Measurements from ENCODE around the gene VAC14.

VAC14 gene

DNA sequence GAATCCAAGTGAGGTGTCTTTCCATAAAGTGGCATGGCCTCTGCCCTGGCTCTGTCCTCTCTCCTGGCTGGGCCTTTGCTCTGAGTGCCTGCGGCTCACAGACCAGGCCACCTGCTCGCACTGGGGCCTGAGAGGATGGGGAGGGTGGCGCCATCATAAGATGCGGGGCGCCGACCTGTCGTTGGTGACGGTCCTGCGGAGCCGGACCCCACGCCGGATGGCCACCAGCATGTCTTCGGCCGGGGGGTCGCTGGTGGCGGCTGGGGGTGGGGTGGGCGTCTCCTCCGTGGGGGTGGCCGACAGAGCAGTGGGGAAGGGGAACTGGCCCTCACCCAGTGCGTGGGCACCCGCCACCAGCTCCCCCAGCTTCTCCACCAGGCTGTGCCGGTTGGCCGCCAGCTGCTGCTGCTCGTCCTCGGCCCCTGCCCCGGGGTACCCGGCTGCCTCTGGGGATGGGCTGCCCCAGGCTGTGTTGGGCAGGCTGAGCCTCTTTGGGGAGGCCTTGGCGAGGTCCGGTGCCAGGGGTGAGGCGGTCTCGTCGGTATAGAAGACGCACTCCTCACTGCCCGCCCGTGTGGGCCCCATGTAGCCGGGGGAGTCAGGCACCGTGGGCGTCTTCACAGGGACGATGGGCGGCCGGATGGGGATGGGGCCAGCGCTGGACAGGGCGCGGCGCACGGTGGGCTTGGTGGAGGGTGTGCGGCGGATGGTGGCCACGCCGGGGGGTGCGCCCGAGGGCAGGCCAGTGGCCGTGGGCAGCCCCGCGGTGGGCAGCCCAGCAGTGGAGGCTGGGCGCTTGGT is 137.2 kb downstream of the VAC14 start:
- no peak for DNase-seq (ENCODE audit: low read depth in 2 of 2)

DNA sequence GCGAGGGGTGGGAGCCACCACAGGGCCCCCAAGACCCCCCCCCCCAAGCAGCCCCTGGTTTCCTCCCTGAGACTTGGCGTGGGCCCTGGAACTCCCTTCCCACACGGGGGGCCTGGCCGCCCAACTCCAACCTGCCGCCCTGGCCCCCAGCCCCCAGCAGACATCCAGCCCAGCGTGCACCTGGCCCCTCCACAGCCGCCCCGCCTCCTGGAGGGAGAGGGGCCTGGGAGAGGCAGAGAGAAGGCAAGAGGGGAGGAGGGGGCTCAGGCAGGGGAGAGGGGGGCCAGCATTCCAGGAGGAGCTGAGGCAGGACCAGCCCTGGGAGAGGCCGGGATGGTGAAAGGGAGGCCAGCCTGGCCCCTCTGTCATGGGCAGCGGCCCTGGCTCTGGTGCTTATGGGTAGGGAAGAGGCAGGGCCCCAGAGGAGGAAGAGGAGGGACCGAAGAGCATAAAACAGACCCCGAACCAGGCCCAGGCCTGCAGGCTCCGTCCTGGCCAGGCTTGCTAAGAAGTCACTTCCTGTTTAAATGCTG is 137.9 kb downstream of the VAC14 start:
- DNase-seq (ENCODE audit: low read depth in 2 of 2) = no peak

- DNase-seq (ENCODE audit: low read depth in 2 of 2) = no peak
Measured at GRCh38 chr16:70661918-70662641, 138.9 kb downstream of the VAC14 start.

DNA sequence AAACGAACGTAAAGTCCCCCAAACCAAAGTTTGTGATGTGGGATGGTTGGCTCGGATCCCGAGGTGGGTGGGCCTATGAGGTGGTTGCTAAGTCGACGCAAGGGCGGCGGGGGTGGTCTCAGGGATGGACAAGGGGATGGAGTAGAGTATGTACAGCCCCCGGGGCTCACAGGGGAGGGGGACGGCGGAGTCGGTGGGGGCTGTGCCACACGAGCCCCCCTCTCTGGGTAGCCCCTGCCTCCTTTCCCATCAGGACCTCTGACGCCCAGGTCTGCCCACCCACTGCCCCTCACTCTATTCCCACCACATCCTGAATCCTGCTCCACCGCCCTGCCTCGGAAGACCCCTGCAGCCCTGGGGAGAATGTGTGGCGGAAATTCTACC is 139.4 kb downstream of the VAC14 start:
- DNase-seq (ENCODE audit: low read depth in 2 of 2) = no peak

DNA sequence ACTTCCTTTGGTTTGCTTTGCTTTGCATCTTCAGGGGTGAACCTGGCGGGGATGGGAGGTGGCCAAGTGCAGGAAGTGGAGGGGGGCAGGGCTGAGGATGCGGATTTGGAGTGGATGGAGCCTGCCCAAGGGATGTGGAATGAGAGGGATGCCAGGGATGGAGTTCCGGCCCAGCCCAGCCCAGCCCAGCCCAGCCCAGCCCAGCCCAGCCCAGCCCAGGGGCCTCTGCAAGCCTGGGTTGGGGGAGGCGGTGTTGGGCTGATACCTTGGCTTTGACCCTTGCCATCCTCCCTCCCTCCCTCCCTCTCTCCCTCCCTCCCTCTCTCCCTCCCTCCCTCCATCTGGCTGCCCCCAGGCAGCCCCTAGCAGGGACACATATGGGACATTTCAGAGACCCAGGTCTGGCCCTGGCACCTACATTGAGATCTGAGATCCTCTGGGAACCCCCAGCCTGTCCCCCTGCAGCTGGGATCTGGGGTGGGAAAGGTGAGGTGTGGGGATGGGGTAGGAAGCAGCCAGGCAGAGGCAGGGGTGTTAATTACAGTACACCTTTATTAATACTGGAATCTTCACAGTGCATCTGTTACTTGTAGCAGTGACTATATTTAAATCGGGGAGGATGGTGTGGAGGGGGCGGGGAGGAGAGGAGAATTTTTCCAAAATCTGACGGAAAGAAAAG is 140.1 kb downstream of the VAC14 start:
- DNase-seq (ENCODE audit: low read depth in 2 of 2) = no peak

DNA sequence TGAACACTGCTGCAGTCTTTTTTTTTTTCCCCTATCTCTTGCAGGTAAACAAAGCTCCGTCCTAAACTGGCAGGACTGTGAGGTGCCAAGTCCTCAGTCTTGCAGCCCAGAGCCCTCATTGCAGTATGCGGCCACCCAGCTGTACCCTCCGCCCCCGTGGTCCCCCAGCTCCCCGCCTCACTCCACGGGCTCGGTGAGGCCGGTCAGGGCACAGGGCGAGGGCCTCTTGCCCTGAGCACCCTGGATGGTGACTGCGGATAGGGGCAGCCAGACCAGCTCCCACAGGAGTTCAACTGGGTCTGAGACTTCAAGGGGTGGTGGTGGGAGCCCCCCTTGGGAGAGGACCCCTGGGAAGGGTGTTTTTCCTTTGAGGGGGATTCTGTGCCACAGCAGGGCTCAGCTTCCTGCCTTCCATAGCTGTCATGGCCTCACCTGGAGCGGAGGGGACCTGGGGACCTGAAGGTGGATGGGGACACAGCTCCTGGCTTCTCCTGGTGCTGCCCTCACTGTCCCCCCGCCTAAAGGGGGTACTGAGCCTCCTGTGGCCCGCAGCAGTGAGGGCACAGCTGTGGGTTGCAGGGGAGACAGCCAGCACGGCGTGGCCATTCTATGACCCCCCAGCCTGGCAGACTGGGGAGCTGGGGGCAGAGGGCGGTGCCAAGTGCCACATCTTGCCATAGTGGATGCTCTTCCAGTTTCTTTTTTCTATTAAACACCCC is 140.8 kb downstream of the VAC14 start:
- DNase-seq (ENCODE audit: low read depth in 2 of 2) = no peak

- no peak for DNase-seq (ENCODE audit: low read depth in 2 of 2)
Measured at GRCh38 chr16:70659546-70659945, 141.4 kb downstream of the VAC14 start.

DNA sequence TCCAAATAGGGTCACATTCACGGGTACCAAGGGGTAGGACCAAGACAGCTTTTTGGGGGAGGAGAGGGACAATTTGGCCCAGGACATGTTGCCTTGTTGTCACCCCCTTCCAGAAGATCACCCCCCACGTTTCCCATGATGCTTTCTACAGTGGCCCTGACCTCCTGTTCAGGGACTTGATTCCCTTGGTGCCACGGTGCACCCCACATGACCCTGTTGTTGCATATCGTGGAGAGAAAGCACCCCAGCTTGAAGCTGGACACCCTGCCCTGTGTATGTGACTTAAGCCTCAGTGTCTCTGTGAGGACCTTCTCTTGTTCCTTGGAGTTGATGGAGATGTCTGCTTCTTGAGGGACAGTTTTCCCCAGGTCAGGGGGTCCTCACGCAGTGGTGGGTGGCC is 142.0 kb downstream of the VAC14 start:
- no peak for DNase-seq (ENCODE audit: low read depth in 2 of 2)

DNA sequence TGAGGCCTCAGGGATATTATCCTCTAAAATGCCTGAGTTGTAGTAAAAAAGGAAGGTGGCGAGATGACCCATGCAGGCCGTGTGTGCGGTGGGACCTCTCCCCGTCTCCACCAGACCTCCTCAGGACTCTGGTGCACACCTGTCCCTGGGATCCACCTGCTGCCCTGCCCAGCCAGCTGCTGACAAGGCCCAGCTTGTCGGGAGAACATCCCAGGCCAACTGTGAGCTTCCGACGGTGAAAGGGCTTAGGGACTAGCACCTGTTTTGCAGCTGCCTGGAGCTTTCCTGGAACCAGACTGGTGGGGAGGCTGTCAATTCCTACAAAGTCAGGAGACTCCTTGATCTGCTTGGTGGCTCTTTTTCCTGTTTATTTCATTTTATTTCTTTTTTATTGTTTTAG is 143.0 kb downstream of the VAC14 start:
- DNase-seq (ENCODE audit: low read depth in 2 of 2) = no peak

DNA sequence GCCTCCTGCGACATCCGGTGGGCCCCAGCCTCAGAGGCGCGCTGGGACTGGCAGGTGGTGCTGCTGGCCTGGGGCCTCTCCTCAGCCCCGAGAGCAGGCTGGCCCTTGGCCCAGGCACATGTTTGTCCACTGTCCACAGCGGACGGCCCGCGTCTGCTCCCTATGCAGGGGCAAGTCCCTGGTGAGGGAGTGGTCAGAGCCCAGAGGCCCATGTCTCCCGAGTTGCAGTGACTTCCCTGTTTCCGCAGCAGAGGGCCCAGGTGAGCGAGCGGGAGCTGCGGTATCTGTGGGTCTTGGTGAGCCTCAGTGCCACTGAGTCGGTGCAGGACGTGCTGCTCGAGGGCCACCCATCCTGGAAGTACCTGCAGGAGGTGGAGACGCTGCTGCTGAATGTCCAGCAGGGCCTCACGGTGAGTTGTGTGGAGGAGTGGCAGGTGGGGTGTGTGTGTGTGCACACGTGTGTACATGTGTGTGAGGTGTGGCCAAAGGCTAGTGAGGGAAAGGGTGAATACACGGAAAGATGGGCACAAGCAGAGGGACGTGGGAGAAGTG is 144.2 kb downstream of the VAC14 start:
- no peak for DNase-seq (ENCODE audit: low read depth in 2 of 2)

- no peak for DNase-seq (ENCODE audit: low read depth in 2 of 2)
Measured at GRCh38 chr16:70656065-70656711, 144.8 kb downstream of the VAC14 start.

GRCh38 chr16:70653809-70654771 is 146.9 kb downstream of the VAC14 start:
- DNase-seq (ENCODE audit: low read depth in 2 of 2) = peak; percentile 73 to 74

DNA sequence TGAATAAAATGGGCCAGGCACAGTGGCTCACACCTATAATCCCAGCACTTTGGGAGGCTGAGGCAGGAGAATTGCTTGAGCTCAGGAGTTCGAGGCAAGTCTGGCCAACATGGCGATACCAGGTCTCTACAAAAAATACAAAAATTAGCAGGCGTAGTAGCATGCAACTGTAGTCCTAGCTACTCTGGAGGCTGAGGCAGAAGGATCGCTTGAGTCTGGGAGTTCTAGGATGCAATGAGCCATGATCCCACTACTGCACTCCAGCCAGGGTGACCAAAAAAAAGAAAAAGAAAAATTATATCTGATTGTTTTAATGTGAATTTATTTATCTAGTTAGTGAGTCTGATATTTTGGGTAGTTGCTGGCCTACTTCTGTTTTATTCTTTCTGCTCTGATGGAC is 147.6 kb downstream of the VAC14 start:
- no peak for DNase-seq (ENCODE audit: low read depth in 2 of 2)

DNA sequence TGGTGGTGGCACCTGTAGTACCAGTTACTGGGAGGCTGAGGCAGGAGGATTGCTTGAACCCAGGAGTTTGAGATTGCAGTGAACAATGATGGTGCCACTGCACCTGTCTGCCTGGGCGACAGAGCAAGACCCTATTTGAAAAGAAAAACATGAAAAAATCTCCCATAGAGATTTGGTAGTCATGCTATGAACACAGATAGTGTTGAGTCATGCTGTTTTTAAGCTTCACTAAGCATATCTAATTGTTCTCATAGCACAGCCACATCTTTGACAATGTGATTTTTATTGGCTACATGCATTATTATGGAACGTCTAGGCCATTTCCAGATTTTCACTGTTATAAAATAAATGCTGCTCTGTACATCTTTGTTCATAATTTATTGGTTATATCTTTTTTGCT is 148.6 kb downstream of the VAC14 start:
- no peak for DNase-seq (ENCODE audit: low read depth in 2 of 2)

DNA sequence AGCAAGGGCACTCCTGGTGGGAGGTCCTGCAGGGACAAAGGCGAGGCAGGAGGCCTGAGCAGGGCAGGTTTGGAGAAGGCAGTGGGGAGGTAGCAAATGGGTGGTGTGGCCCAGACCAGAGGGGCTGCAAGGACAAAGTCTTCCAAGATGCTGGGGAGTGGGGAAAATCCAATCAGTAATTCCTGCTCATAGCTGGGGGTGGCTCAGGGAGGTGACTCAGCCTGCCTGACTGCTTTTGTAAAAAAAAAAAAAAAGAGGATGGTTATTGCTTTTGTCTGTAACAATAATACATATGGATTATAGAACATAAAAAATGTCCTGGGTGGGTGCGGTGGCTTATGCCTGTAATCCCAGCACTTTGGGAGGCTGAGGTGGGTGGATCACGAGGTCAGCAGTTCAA is 149.4 kb downstream of the VAC14 start:
- DNase-seq (ENCODE audit: low read depth in 2 of 2) = no peak

- DNase-seq (ENCODE audit: low read depth in 2 of 2) = no peak
Measured at GRCh38 chr16:70650216-70650615, 150.7 kb downstream of the VAC14 start.

DNA sequence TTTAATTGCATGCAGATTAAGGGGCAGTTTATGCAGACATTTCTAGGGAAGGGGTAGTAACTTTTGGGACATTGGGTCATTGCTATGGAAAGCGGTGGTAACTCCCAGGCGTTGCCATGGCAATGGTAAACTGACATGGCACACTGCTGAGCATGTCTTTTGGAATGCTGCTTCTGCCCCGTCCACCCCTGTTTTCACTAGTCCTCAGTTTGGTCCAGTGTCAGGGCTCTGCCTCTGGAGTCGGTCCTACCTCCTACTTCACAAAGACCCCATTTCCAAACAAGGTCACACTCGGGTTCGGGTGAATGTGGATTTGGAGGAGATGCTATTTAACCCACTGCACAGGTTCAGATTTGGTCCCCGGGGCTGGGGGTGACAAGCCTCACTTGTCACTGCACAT is 151.7 kb downstream of the VAC14 start:
- DNase-seq (ENCODE audit: low read depth in 2 of 2) = no peak

DNA sequence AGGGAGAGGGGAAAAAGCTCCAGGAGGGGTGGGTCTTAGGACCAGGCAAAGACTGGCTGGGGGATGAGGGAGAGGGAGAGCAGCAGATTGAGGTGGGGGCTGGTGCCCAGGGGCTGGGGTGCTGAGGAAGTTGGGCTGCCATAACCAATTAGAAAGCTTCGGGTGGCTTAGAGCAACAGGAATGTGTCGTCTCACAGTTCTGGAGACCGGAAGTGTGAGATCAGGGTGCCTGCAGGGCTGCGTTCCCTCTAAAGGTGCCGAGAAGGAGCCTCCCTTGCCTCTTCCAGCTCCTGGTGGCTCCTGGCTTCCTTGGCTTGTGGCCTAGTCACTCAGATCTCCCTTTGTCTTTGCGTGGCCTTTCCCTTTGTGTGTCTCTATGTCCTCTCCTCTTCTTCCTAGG is 152.4 kb downstream of the VAC14 start:
- no peak for DNase-seq (ENCODE audit: low read depth in 2 of 2)

GRCh38 chr16:70647441-70648359 is 153.3 kb downstream of the VAC14 start:
- no peak for DNase-seq (ENCODE audit: low read depth in 2 of 2)

All from activated CD4-positive, alpha-beta T cell treated with anti-CD3 and anti-CD28 coated beads for 24 hours (primary cell).